GM12892 (cell line): ENCODE results near the gene HEMK1.

ENCODE experiments used
- POLR2A ChIP-seq: IDR thresholded peaks from 2 replicates; pipeline ENCODE4 v1.6.1; 2011; ENCODE audit warnings: low read depth, low read length, control low read depth
- POLR2AphosphoS5 ChIP-seq: IDR thresholded peaks from 2 replicates; pipeline ENCODE4 v1.6.1; 2011; ENCODE audit warnings: low read depth, low read length, control low read depth

GRCh38 chr3:50524746-50525145 is 44.6 kb upstream of the HEMK1 start:
- no peak for TF ChIP-seq POLR2A
- no peak for TF ChIP-seq POLR2AphosphoS5
